OCI-M2 (cell line): ENCODE data around the gene TRIM47.

Source experiments
- DNase-seq: peaks from one replicate; lab custom pipeline; 2025; ENCODE audit not compliant: unreplicated experiment; lab: John Stamatoyannopoulos, UW

Gene TRIM47

DNA sequence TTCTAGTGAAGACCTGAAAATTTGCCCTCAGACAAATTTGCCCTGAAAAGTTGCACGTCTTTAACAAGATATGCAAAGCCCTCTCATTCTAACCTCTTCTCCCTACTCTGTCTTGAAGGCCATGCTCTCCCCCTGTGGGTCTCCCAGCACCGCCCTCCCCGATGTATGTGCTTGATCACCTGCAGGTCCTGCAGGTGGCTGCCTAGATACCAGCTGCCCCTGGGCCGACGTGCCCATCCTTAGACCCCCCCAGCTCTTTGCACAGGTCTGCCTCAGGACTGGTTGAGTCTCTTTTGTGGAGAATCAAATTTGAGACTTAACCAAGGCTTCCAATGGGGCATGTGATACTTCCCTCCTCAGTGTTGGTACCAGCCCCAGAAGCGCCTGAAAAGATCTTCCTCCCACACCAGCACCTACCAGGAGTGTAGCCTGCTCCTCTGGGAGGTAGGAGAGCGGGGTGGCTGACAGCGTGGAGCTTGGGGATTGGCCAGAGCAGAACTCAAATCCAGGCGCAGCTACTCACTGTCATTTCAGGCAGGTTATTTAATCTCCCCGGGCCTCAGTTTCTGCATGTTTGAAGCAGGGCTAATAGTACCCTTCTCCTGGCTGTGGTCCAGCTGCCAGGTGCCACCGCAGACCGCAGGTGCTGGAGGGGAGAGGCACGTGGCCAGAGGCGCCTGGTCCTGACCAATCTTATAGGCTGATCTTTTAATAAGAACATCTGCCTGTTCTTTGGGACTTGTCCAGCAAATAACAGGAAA lies 30.9 kb upstream of the TRIM47 start:
- DNase-seq, result no peak

- no peak for DNase-seq
Measured at GRCh38 chr17:75908201-75908600, 29.8 kb upstream of the TRIM47 start.

- DNase-seq, result no peak
Measured at GRCh38 chr17:75906143-75906884, 27.9 kb upstream of the TRIM47 start.

DNA sequence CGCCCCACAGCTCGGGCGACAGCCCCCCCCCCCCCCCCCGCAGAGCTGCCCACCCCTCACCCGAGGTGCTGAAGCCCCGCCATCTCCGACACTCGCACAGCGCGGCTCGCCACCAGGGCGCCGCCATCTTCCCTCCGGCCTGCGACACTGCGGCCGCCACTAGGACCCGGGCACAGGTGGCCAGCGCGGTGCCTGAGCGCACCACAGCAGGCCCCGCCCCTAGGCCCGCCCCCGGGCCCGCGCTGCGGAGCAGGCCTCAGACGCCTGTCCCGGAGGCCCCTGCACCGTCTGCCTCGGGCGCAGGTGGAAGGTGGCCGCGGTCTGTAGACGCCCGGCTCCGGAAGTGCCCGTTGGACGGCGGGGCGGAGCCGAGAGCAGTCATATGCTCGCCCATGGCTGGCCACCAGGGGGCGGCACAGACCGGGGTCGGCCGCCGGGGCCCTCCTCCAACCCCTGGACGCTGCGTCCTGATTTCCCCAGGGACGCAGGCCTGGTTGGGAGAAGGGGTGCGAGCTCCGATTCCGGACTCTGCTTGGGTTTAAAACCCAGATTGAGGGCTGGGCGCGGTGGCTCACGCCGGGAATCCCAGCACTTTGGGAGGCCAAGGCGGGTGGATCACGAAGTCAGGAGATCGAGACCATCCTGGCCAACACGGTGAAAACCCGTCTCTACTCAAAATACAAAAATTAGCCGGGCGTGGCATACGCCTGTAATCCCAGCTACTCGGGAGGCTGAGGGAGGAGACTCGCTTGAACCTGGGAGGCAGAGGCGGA lies 26.6 kb upstream of the TRIM47 start, which contains the start of gene MRPL38:
MRPL38 (minus strand) TSS at position 136 of the 773 bp plus-strand sequence; CDS start at position 127, 9 bp downstream.
- peak; percentile 66 for DNase-seq

- no peak for DNase-seq
Measured at GRCh38 chr17:75902406-75902805, 24.0 kb upstream of the TRIM47 start.

GRCh38 chr17:75901727-75902126 lies 23.3 kb upstream of the TRIM47 start:
- DNase-seq, result no peak

- no peak for DNase-seq
Measured at GRCh38 chr17:75900691-75901533, 22.5 kb upstream of the TRIM47 start.

GRCh38 chr17:75899767-75900468 lies 21.5 kb upstream of the TRIM47 start:
- no peak for DNase-seq

DNA sequence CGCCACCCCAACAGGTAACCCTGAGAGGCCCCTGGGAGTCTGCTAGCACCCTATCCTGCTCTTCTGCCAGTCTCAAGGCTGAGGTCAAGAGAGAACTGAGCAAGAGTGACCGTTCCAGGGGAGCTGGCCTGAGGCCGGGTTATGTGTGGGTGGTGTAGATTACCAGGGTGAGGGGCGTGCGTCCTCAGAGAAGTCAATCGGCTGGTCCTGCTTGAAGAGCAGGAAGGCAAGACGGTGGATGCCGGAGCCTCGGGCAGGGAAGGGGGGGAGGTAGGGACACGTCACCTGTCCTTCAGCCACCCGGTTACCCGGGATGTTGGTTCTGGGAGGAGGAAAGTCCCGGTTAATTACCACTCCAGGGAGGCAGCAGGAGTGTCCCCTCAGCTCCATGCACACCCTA lies 21.0 kb upstream of the TRIM47 start:
- DNase-seq, result no peak

- DNase-seq, result no peak
Measured at GRCh38 chr17:75898791-75899190, 20.4 kb upstream of the TRIM47 start.

GRCh38 chr17:75898065-75898464 lies 19.7 kb upstream of the TRIM47 start:
- no peak for DNase-seq

- no peak for DNase-seq
Measured at GRCh38 chr17:75897160-75898019, 19.0 kb upstream of the TRIM47 start.

GRCh38 chr17:75896415-75897159 lies 18.2 kb upstream of the TRIM47 start, which contains the start of gene TRIM65:
TSS of gene TRIM65 (minus strand) at chr17:75896951. CDS start at chr17:75896937, 14 bp downstream.
- DNase-seq, result no peak

DNA sequence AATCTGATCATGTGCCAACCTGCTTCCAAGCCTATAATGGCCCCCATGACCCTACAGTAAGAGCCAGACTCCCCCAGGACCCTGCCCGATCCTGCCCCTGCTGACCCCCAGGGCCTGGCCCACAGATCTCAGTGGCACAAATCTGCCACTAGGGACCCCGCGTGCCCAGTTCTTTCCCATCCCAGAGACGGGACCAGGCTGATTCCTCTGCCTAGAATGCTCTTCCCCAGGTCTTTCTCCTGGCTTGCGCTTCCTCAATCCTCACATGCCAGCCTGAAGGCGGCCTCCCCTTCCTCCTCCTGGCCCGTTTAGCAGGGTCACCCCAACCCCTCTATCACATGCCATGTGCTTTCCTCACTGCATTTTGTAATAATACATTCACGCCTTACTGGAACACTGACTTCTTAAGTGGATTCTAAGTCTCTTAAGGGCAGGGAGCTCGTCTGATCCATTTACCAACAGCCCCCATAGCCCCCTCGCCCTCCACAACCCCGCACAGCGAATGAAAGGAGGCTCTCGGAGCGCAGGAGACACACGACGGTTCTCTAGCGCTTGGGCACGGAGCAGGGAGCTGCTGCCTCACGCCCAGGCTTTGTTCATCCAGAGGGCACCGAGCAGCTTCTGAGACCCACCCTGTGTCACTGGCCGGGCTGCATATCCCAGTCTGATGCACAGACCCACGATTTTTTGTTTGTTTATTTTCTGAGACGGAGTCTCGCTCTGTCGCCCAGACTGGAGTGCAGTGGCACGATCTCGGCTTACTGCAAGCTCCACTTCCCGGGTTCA lies 17.2 kb upstream of the TRIM47 start:
- no peak for DNase-seq

GRCh38 chr17:75894049-75894733 lies 15.8 kb upstream of the TRIM47 start:
- DNase-seq, result no peak

DNA sequence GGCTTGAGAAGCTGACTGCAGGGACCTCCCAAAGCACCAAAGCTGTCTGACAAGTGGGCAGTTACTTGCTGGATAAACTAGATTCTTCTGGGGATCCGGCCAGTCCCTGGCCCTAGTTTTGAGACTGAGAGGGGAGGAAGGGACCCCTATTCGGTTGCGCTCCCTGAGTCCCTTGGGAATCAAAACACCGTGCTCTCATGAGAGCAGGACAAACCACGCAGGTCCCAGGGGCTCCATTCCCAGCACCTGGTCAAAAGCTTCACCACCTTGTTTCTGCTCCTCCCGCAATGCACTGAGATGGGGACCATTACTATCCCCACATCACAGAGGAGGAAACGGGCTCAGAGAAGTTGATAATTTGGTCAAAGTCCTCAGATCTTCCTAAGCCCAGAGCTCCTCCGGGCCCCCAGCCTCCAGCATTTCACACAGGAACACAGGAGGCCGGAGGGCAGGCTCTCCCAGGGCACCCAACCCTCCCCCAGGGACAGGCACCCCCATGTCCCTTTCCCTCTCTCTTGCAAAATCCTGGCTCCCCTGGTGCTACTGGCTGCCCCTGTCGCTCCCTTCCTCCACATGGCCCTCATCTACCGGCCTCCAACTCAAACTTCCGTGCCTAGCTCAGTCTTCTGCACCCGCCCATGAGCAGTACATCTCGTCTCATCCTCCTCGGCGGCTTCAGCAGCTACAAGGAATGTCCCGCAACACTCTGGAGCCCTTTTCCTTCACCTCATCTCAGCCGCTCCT lies 15.1 kb upstream of the TRIM47 start:
- DNase-seq, result no peak
